K562 (cell line): ENCODE measurements around the gene PRDM2. TPM values are rescaled to one million over a fixed set of nuclear protein-coding genes. Genes with fewer than 3 reads are reported as not detected.

Experiments
- ATAC-seq: fragments of 200-7000 bp; cut with Tn5 transposase; 3 replicates; pipeline ENCODE4 v1.9.1; 2020; ENCODE audit warnings: moderate library complexity
- BruUV-seq: library from RNA; stranded (reverse); fragments of 400-500 nt; replicated peaks from 2 replicates; lab custom pipeline; 2021; lab: Mats Ljungman, UMichigan
- CTCF ChIA-PET: fragments of 300-600 bp; formaldehyde crosslinking; extraction: SDS; loops from one replicate; lab custom pipeline; 2021; ENCODE audit warnings: low intra/inter-chr PET ratio; lab: Yijun Ruan, JAX
- POLR2A ChIA-PET: fragments of 300-600, 350-650 bp; sonication (Branson Sonifier 250); formaldehyde crosslinking; extraction: SDS; loops from one replicate; lab custom pipeline; 2021; ENCODE audit warnings: antibody characterized with exemption, inconsistent platforms; lab: Yijun Ruan, JAX
- DNase-seq, 4 experiments: peaks; one replicate each; pipeline versions ENCODE4 v3.0.0 to v3.0.0-alpha.2; 2011 to 2018; ENCODE audit warnings: low spot score in 3 of 4, mixed read lengths in 3 of 4; ENCODE audit errors: extremely low read depth in 1 of 4
- FAIRE-seq: peaks from 2 replicates; lab custom pipeline; 2011; peaks lifted over from hg19 to GRCh38; lab: Jason Lieb, UNC
- H2AFZ ChIP-seq: 2 replicates; pipeline ENCODE4 v1.6.0; 2011; ENCODE audit warnings: low read depth, low read length, control low read depth, inconsistent platforms
- H3K27ac ChIP-seq: fragments of 200-600 bp; 3 replicates; pipeline ENCODE4 v1.8.0; 2011; ENCODE audit warnings: low read depth, mild to moderate bottlenecking, control low read depth, inconsistent platforms, low read length, moderate library complexity, mixed read lengths; ENCODE audit errors: extremely low read depth
- H3K27me3 ChIP-seq, 2 experiments: fragments of 300-600 bp in 1 of 2; 2 replicates in 1 of 2; 3 replicates in 1 of 2; pipeline versions ENCODE4 v1.6.0 to v1.8.0; 2011; ENCODE audit warnings: inconsistent platforms in 2 of 2, low read length in 2 of 2, mild to moderate bottlenecking in 1 of 2, mixed read lengths in 1 of 2, moderate library complexity in 1 of 2; ENCODE audit not compliant: control insufficient read depth in 2 of 2, insufficient read depth in 2 of 2
- H3K36me3 ChIP-seq: fragments of 300-600 bp; 3 replicates; pipeline ENCODE4 v1.8.0; 2011; ENCODE audit warnings: mild to moderate bottlenecking, low read length, inconsistent platforms; ENCODE audit not compliant: control insufficient read depth, insufficient read depth
- H3K4me1 ChIP-seq, 2 experiments: fragments of 200-600 bp in 1 of 2; replicated peaks in 1 of 2; 2 replicates in 1 of 2; 3 replicates in 1 of 2; pipeline versions ENCODE4 v1.5.1 to v1.8.0; 2011; ENCODE audit warnings: inconsistent platforms in 2 of 2, low read length in 2 of 2, mild to moderate bottlenecking in 1 of 2, mixed read lengths in 1 of 2, moderate library complexity in 1 of 2; ENCODE audit not compliant: control insufficient read depth in 2 of 2, insufficient read depth in 2 of 2
- H3K4me2 ChIP-seq: 2 replicates; pipeline ENCODE4 v1.6.1; 2011; ENCODE audit warnings: low read length, control low read depth, inconsistent platforms, mixed read lengths; ENCODE audit not compliant: insufficient read depth
- H3K4me3 ChIP-seq: fragments of 200-600 bp; sonication (generic), shearing (Covaris generic); 2 replicates; pipeline ENCODE4 v1.5.1; 2016; ENCODE audit warnings: control low read depth, inconsistent platforms
- H3K79me2 ChIP-seq: fragments of 200-600 bp; 3 replicates; pipeline ENCODE4 v1.8.0; 2011; ENCODE audit warnings: low read length, inconsistent platforms; ENCODE audit not compliant: control insufficient read depth, insufficient read depth
- H3K9ac ChIP-seq, 2 experiments: 2 replicates each; pipeline versions ENCODE4 v1.6.0 to v1.6.1; 2011; ENCODE audit warnings: low read depth in 2 of 2, low read length in 2 of 2, control low read depth in 1 of 2, inconsistent platforms in 1 of 2, mild to moderate bottlenecking in 1 of 2, mixed read lengths in 1 of 2; ENCODE audit not compliant: insufficient read depth in 1 of 2
- H3K9me1 ChIP-seq: one replicate; pipeline ENCODE4 v1.6.0; 2011; ENCODE audit warnings: inconsistent platforms, mild to moderate bottlenecking, low read length, moderate library complexity; ENCODE audit not compliant: control insufficient read depth, insufficient read depth
- H3K9me3 ChIP-seq: replicated peaks from 2 replicates; pipeline ENCODE4 v1.5.1; 2011; ENCODE audit warnings: low read depth, low read length, inconsistent platforms; ENCODE audit not compliant: control insufficient read depth, insufficient read depth
- H4K20me1 ChIP-seq: replicated peaks from 2 replicates; pipeline ENCODE4 v1.6.1; 2011; ENCODE audit warnings: low read length, inconsistent platforms, mixed read lengths; ENCODE audit not compliant: control insufficient read depth, insufficient read depth
- ATF6 ChIP-seq: sonication (generic); formaldehyde crosslinking; IDR thresholded peaks from 2 replicates; pipeline ENCODE4 v1.4.0; 2020; ENCODE audit warnings: mild to moderate bottlenecking, missing genetic modification reagents
- CBFB ChIP-seq: sonication (generic); formaldehyde crosslinking; IDR thresholded peaks from 2 replicates; pipeline ENCODE4 v1.4.0; 2020; ENCODE audit warnings: mild to moderate bottlenecking, missing genetic modification reagents
- ELF1 ChIP-seq: fragments of 200-800 bp; sonication (Bioruptor generic); IDR thresholded peaks from 2 replicates; pipeline ENCODE4 v1.6.1; 2016; ENCODE audit warnings: missing genetic modification characterization, missing compliant biosample characterization
- ETV1 ChIP-seq: fragments of 450-650 bp; conservative IDR thresholded peaks from 2 replicates; pipeline ENCODE4 v1.6.1; 2016; ENCODE audit warnings: missing genetic modification characterization, control low read depth, low read depth, missing compliant biosample characterization
- ID3 ChIP-seq, 2 experiments: fragments of 250-450 bp in 1 of 2; fragments of 450-650 bp in 1 of 2; sonication (Bioruptor Pico) in 1 of 2; IDR thresholded peaks; 2 replicates each; pipeline versions ENCODE4 v1.6.1 to v1.8.0; 2016 to 2021; ENCODE audit warnings: mild to moderate bottlenecking in 2 of 2, moderate library complexity in 2 of 2, missing compliant biosample characterization in 1 of 2, missing genetic modification characterization in 1 of 2
- SNIP1 ChIP-seq: fragments of 450-650 bp; IDR thresholded peaks from 2 replicates; pipeline ENCODE4 v1.7.1; 2017; ENCODE audit warnings: low read depth, mild to moderate bottlenecking
- TEAD1 ChIP-seq, 2 experiments: fragments of 450-650 bp in 1 of 2; sonication (generic) in 1 of 2; formaldehyde crosslinking; IDR thresholded peaks; 2 replicates each; pipeline versions ENCODE4 v1.4.0 to v1.8.0; 2020 to 2022; ENCODE audit warnings: mild to moderate bottlenecking in 2 of 2, missing genetic modification reagents in 1 of 2
- WGBS: fragments of 100-300 bp; shearing (Covaris generic); methylation state at CpG from one replicate; pipeline ENCODE4 v1.1.6; 2016; ENCODE audit warnings: low coverage, mixed read lengths; ENCODE audit not compliant: insufficient coverage; ENCODE audit errors: missing lambda C conversion rate; 5-methylcytosine and 5-hydroxymethylcytosine counted together
- in situ Hi-C: fragments of 300-500 bp; cut with MboI; formaldehyde crosslinking; loops from 4 replicates; pipeline ENCODE4 v1.15.0; 2018; ENCODE audit warnings: inconsistent platforms, mixed read lengths
- intact Hi-C: fragments of 100-400 bp; cut with micrococcal nuclease; formaldehyde crosslinking; loops from 2 replicates; pipeline ENCODE4 v1.14.2; 2022
- polyA plus RNA-seq, 8 experiments: library from polyadenylated mRNA; depleted of rRNA in 4 of 8; stranded (reverse) in 5 of 8; unstranded in 3 of 8; fragments of >200 nt; fragmentation: Nextera tagmentation in 2 of 8; fragmentation: Illumina TruSeq in 1 of 8; extraction: Ambion mirVana in 2 of 8; extraction: Trizol in 1 of 8; gene quantifications; 2 replicates each; pipeline versions ENCODE4 v1.2.1 to v1.2.3, GENCODE V29; 2011 to 2014; ENCODE audit warnings: inconsistent platforms in 1 of 8, missing spikeins in 1 of 8
- total RNA-seq, 7 experiments: library from RNA; depleted of rRNA in 6 of 7; stranded (reverse); fragments of >200 nt in 6 of 7; fragmentation: Illumina TruSeq in 2 of 7; extraction: Trizol in 2 of 7; gene quantifications; 2 replicates each; pipeline versions ENCODE4 v1.2.1 to v1.2.3, GENCODE V29; 2011 to 2021; ENCODE audit warnings: low replicate concordance in 1 of 7

Gene PRDM2
- total and polyA plus RNA-seq, 9 of the 15 experiments (the other 6 are each of a cell fraction or from before 2014, with no cell fraction given): 5.4 to 27.6 (median 12.5) TPM

GRCh38 chr1:13792419-13792818, 92.4 kb downstream of the PRDM2 start (continued):
- TF ChIP-seq ID3 (CRISPR knock-in tag; IDR thresholded peaks at IDR 0.05) (no peak), ID3 (tag; IDR thresholded peaks at IDR 0.05) (no peak), SNIP1 (no peak), CBFB (CRISPR knock-in tag) (no peak), TEAD1 (CRISPR knock-in tag; IDR thresholded peaks at IDR 0.05) (no peak), ATF6 (CRISPR knock-in tag) (no peak), ELF1 (tag) (no peak)

- Histone ChIP-seq H3K4me2 (no peak overlapping the region), H3K27me3 (no peaks in the 10 kb centered on the region), H3K9me1 (no peaks in the 10 kb centered on the region), H2AFZ (no peak overlapping the region), H3K4me1 (no peaks in the 10 kb centered on the region), H3K9me3 (no peaks in the 10 kb centered on the region), H3K9ac (no peak overlapping the region), H3K36me3 (peaks cover 7% of the 10 kb centered on the region; the same call in 1 of the 3 replicates), H3K4me3 (no peak overlapping the region), H4K20me1 (peaks cover 15% of the 10 kb centered on the region; the same call in 1 of the 2 replicates), H3K79me2 (no peaks in the 10 kb centered on the region), H3K27ac (no peak overlapping the region)
- in situ Hi-C loops (no loop called here), intact Hi-C loops (no loop called here)
- WGBS: 87% methylated on average over 14 of the region's 14 CpGs
- BruUV-seq: no TSS peak
- ChIA-PET CTCF (no interaction called here), POLR2A (interaction anchor here (2.0 kb wide), 1 partner anchor 10 kb away, joined by 8 read pairs; no protein-coding TSS in a partner anchor)
- DNase-seq: no peak
- ATAC-seq: no peak
- FAIRE-seq: no peak
- no peak for TF ChIP-seq ETV1 (tag)
Measured at GRCh38 chr1:13793088-13793730, 93.2 kb downstream of the PRDM2 start.
